CD14-positive monocyte (primary cell): ENCODE data around the gene SHD. TPM values are rescaled to one million over a fixed set of nuclear protein-coding genes. Genes with fewer than 3 reads are reported as not detected.

Experiments
- DNase-seq, 3 donors: peaks; one replicate each; pipeline ENCODE4 v3.0.0-alpha.2; 2011 to 2022
- H2AFZ ChIP-seq: 2 replicates; pipeline ENCODE4 v1.6.0; 2012; ENCODE audit warnings: mild to moderate bottlenecking, low read depth, low read length, inconsistent platforms; ENCODE audit not compliant: insufficient read depth, poor library complexity, severe bottlenecking
- H3K27ac ChIP-seq, 2 donors: 1 replicate in 1 of 2; 2 replicates in 1 of 2; pipeline ENCODE4 v1.5.1; 2012 to 2013; ENCODE audit warnings: low read length in 2 of 2, control low read depth in 1 of 2, inconsistent platforms in 1 of 2, low read depth in 1 of 2, mild to moderate bottlenecking in 1 of 2
- H3K27me3 ChIP-seq, 2 donors: one replicate each; pipeline versions ENCODE4 v1.6.0 to v1.6.1; 2011 to 2013; ENCODE audit warnings: low read length in 2 of 2; ENCODE audit not compliant: control insufficient read depth in 2 of 2, insufficient read depth in 2 of 2
- H3K36me3 ChIP-seq, 2 donors: replicated peaks in 1 of 2; 1 replicate in 1 of 2; 2 replicates in 1 of 2; pipeline versions ENCODE4 v1.5.1 to v1.6.1; 2012 to 2013; ENCODE audit warnings: low read length in 2 of 2, control low read depth in 1 of 2, inconsistent platforms in 1 of 2, mild to moderate bottlenecking in 1 of 2; ENCODE audit not compliant: insufficient read depth in 2 of 2, control insufficient read depth in 1 of 2
- H3K4me1 ChIP-seq, 2 donors: 1 replicate in 1 of 2; 2 replicates in 1 of 2; pipeline versions ENCODE4 v1.5.1 to v1.6.1; 2012 to 2013; ENCODE audit warnings: low read length in 2 of 2, control low read depth in 1 of 2, inconsistent platforms in 1 of 2, mild to moderate bottlenecking in 1 of 2, moderate library complexity in 1 of 2; ENCODE audit not compliant: insufficient read depth in 2 of 2, control insufficient read depth in 1 of 2
- H3K4me2 ChIP-seq: replicated peaks from 2 replicates; pipeline ENCODE3; 2012; ENCODE audit warnings: low read length, moderate library complexity, mild to moderate bottlenecking; ENCODE audit not compliant: poor library complexity, severe bottlenecking; ENCODE audit errors: extremely low read depth
- H3K4me3 ChIP-seq, 3 experiments: fragments of 200-600 bp in 1 of 3; sonication (generic) in 1 of 3; replicated peaks in 1 of 3; 1 replicate in 2 of 3; 2 replicates in 1 of 3; pipeline ENCODE4 v1.5.1; 2011 to 2013; ENCODE audit warnings: low read length in 3 of 3, mild to moderate bottlenecking in 3 of 3, control low read depth in 2 of 3, low read depth in 2 of 3, inconsistent platforms in 1 of 3, moderate library complexity in 1 of 3
- H3K79me2 ChIP-seq: 2 replicates; pipeline ENCODE4 v1.6.0; 2012; ENCODE audit warnings: mild to moderate bottlenecking, control low read depth, inconsistent platforms, low read length, moderate library complexity; ENCODE audit not compliant: insufficient read depth
- H3K9ac ChIP-seq: 2 replicates; pipeline ENCODE4 v1.6.0; 2017; ENCODE audit warnings: low read length, mild to moderate bottlenecking; ENCODE audit not compliant: insufficient read depth, poor library complexity, severe bottlenecking
- H3K9me3 ChIP-seq, 2 donors: replicated peaks in 1 of 2; 1 replicate in 1 of 2; 2 replicates in 1 of 2; pipeline versions ENCODE4 v1.5.1 to v1.6.1; 2012 to 2013; ENCODE audit warnings: low read length in 2 of 2, control low read depth in 1 of 2; ENCODE audit not compliant: control insufficient read depth in 1 of 2, insufficient read depth in 1 of 2
- H4K20me1 ChIP-seq: 2 replicates; pipeline ENCODE4 v1.6.0; 2012; ENCODE audit warnings: mild to moderate bottlenecking, low read length, control low read depth, moderate library complexity; ENCODE audit not compliant: insufficient read depth
- H3K27ac Mint-ChIP-seq, 7 donors: one replicate each; pipeline ENCODE4 v1.8.0; 2020; ENCODE audit warnings: mild to moderate bottlenecking in 7 of 7, mixed read lengths in 7 of 7, moderate library complexity in 6 of 7, inconsistent platforms in 2 of 7
- H3K27me3 Mint-ChIP-seq, 3 donors: one replicate each; pipeline ENCODE4 v1.8.0; 2021 to 2022; ENCODE audit warnings: low read depth in 3 of 3, mild to moderate bottlenecking in 3 of 3, mixed read lengths in 3 of 3, moderate library complexity in 3 of 3, inconsistent platforms in 1 of 3
- H3K36me3 Mint-ChIP-seq, 2 donors: one replicate each; pipeline ENCODE4 v1.8.0; 2020; ENCODE audit warnings: mixed read lengths in 2 of 2, inconsistent platforms in 1 of 2, mild to moderate bottlenecking in 1 of 2
- H3K4me1 Mint-ChIP-seq: one replicate; pipeline ENCODE4 v1.8.0; 2020; ENCODE audit warnings: mild to moderate bottlenecking, mixed read lengths
- H3K4me3 Mint-ChIP-seq, 2 donors: one replicate each; pipeline ENCODE4 v1.8.0; 2020; ENCODE audit warnings: mild to moderate bottlenecking in 2 of 2, mixed read lengths in 2 of 2, moderate library complexity in 1 of 2
- H3K9me3 Mint-ChIP-seq, 7 donors: one replicate each; pipeline ENCODE4 v1.8.0; 2020 to 2022; ENCODE audit warnings: mixed read lengths in 7 of 7, mild to moderate bottlenecking in 6 of 7, moderate library complexity in 6 of 7, inconsistent platforms in 2 of 7
- WGBS: methylation state at CpG from one replicate; pipeline ENCODE4 v1.1.5; 2013; ENCODE audit warnings: missing lambda C conversion rate; ENCODE audit not compliant: insufficient coverage; 5-methylcytosine and 5-hydroxymethylcytosine counted together
- intact Hi-C, 2 donors: fragments of 100-400 bp; cut with micrococcal nuclease; formaldehyde crosslinking; loops; one replicate each; pipeline versions ENCODE4 v1.15.0 to v1.15.1; 2023
- polyA plus RNA-seq, 3 donors: library from polyadenylated mRNA; depleted of rRNA in 1 of 3; unstranded in 2 of 3; stranded (reverse) in 1 of 3; fragments of 300-500 nt in 2 of 3; fragments of >200 nt in 1 of 3; fragmentation: Illumina TruSeq in 2 of 3; gene quantifications; 1 replicate in 2 of 3; 2 replicates in 1 of 3; pipeline ENCODE4 v1.2.3, GENCODE V29; 2012 to 2021
- TF ChIP-seq, protein P1 (sequence below): fragments of 200-600 bp; IDR thresholded peaks from one replicate; pipeline ENCODE4 v1.8.0; 2022; ENCODE audit warnings: antibody characterized with exemption, mild to moderate bottlenecking

The SHD gene
- polyA plus RNA-seq, 3 donors, result not detected

DNA sequence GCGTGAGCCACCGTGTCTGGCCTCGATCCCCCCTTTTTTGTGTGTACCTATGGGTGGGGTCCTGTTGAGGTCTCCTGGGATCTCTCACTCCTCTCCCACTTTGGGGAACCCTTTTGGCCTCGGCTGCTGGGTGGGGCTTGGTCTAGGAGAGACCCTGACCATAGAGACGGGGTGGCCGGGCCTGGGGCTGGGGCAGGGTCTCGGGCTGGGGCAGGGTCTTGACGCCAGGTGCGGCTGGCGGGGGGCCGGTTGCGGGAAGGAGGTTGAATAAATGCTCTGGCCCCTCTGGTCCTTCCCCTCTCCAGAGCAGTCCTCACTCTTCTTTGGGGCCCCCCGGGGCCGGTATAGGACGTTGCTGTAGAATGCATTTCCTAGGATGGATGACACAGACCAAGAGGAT lies 13.4 kb downstream of the SHD start:
- Mint-ChIP-seq H3K27ac (no peak overlapping the region), H3K4me1 (no peaks in the 10 kb centered on the region), H3K27me3 (peaks cover 0 to 2% (median 0%) of the 10 kb centered on the region in 3 donors), H3K36me3 (no peaks in the 10 kb centered on the region), H3K9me3 (no peaks in the 10 kb centered on the region), H3K4me3 (no peak overlapping the region)
- intact Hi-C loops, result no loop called here
- no peak overlapping the region for H3K4me3 ChIP-seq
- H3K27me3 ChIP-seq, result no peaks in the 10 kb centered on the region
- no peaks in the 10 kb centered on the region for H3K9me3 ChIP-seq
- H4K20me1 ChIP-seq, result no peaks in the 10 kb centered on the region
- DNase-seq, result no peak
- 100% methylated on average over 3 of the region's 15 CpGs for WGBS
- no peak overlapping the region for H2AFZ ChIP-seq
- H3K27ac ChIP-seq, result no peak overlapping the region
- H3K4me2 ChIP-seq, result no peak overlapping the region
- H3K79me2 ChIP-seq, result no peaks in the 10 kb centered on the region
- no peaks in the 10 kb centered on the region for H3K4me1 ChIP-seq
- no peak overlapping the region for H3K9ac ChIP-seq
- TF ChIP-seq, protein P1, sequence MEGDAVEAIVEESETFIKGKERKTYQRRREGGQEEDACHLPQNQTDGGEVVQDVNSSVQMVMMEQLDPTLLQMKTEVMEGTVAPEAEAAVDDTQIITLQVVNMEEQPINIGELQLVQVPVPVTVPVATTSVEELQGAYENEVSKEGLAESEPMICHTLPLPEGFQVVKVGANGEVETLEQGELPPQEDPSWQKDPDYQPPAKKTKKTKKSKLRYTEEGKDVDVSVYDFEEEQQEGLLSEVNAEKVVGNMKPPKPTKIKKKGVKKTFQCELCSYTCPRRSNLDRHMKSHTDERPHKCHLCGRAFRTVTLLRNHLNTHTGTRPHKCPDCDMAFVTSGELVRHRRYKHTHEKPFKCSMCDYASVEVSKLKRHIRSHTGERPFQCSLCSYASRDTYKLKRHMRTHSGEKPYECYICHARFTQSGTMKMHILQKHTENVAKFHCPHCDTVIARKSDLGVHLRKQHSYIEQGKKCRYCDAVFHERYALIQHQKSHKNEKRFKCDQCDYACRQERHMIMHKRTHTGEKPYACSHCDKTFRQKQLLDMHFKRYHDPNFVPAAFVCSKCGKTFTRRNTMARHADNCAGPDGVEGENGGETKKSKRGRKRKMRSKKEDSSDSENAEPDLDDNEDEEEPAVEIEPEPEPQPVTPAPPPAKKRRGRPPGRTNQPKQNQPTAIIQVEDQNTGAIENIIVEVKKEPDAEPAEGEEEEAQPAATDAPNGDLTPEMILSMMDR, result no peak
- no peaks in the 10 kb centered on the region for H3K36me3 ChIP-seq

DNA sequence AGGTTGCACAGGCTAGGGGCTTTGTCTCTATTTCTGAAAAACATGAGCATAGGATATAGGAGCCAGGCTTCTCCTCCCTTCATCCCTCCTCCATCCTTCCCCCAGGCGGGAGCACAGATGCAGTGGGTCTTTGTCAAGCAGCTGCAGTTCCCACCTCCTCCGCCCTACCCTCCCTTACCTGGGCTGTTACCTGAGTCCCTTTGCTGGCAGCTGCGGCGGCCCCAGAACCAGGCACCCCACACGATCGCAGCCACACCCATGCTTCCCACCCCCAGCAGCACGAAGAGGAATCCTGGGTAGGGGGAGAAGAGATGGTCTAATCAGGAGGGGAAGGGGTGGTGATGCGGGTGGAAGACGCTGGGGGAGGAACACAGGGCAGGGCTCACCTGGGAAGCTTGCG lies 15.3 kb downstream of the SHD start:
- H3K9me3 ChIP-seq, result no peaks in the 10 kb centered on the region
- no peaks in the 10 kb centered on the region for H4K20me1 ChIP-seq
- no peak overlapping the region for H3K27ac ChIP-seq
- H2AFZ ChIP-seq, result no peak overlapping the region
- Mint-ChIP-seq H3K4me1 (no peaks in the 10 kb centered on the region), H3K36me3 (no peaks in the 10 kb centered on the region), H3K9me3 (no peaks in the 10 kb centered on the region), H3K4me3 (no peak overlapping the region), H3K27ac (no peak overlapping the region), H3K27me3 (peaks cover 0 to 2% (median 0%) of the 10 kb centered on the region in 3 donors)
- TF ChIP-seq, protein P1, result no peak
- WGBS, result 93% methylated on average over 3 of the region's 10 CpGs
- no peak for DNase-seq
- H3K27me3 ChIP-seq, result no peaks in the 10 kb centered on the region
- H3K9ac ChIP-seq, result no peak overlapping the region
- intact Hi-C loops, result no loop called here
- H3K79me2 ChIP-seq, result no peaks in the 10 kb centered on the region
- no peaks in the 10 kb centered on the region for H3K36me3 ChIP-seq
- H3K4me3 ChIP-seq, result no peak overlapping the region
- no peak overlapping the region for H3K4me2 ChIP-seq
- H3K4me1 ChIP-seq, result no peaks in the 10 kb centered on the region
